K562 (cell line): Measurements from ENCODE around the gene LHX3. TPM values are rescaled to one million over a fixed set of nuclear protein-coding genes. Genes with fewer than 3 reads are reported as not detected.
A peak's percentile ranks its signal among the peaks of the same experiment; 100 is the strongest.

Source experiments
- ATAC-seq: fragments of 200-7000 bp; cut with Tn5 transposase; 3 replicates; pipeline ENCODE4 v1.9.1; 2020; ENCODE audit warnings: moderate library complexity
- BruUV-seq: library from RNA; stranded (reverse); fragments of 400-500 nt; replicated peaks from 2 replicates; lab custom pipeline; 2021; lab: Mats Ljungman, UMichigan
- CTCF ChIA-PET: fragments of 300-600 bp; formaldehyde crosslinking; extraction: SDS; loops from one replicate; lab custom pipeline; 2021; ENCODE audit warnings: low intra/inter-chr PET ratio; lab: Yijun Ruan, JAX
- POLR2A ChIA-PET: fragments of 300-600, 350-650 bp; sonication (Branson Sonifier 250); formaldehyde crosslinking; extraction: SDS; loops from one replicate; lab custom pipeline; 2021; ENCODE audit warnings: antibody characterized with exemption, inconsistent platforms; lab: Yijun Ruan, JAX
- DNase-seq, 4 experiments: peaks; one replicate each; pipeline versions ENCODE4 v3.0.0 to v3.0.0-alpha.2; 2011 to 2018; ENCODE audit warnings: low spot score in 3 of 4, mixed read lengths in 3 of 4; ENCODE audit errors: extremely low read depth in 1 of 4
- FAIRE-seq: peaks from 2 replicates; lab custom pipeline; 2011; peaks lifted over from hg19 to GRCh38; lab: Jason Lieb, UNC
- H2AFZ ChIP-seq: 2 replicates; pipeline ENCODE4 v1.6.0; 2011; ENCODE audit warnings: low read depth, low read length, control low read depth, inconsistent platforms
- H3K27ac ChIP-seq: fragments of 200-600 bp; 3 replicates; pipeline ENCODE4 v1.8.0; 2011; ENCODE audit warnings: low read depth, mild to moderate bottlenecking, control low read depth, inconsistent platforms, low read length, moderate library complexity, mixed read lengths; ENCODE audit errors: extremely low read depth
- H3K27me3 ChIP-seq, 2 experiments: fragments of 300-600 bp in 1 of 2; 2 replicates in 1 of 2; 3 replicates in 1 of 2; pipeline versions ENCODE4 v1.6.0 to v1.8.0; 2011; ENCODE audit warnings: inconsistent platforms in 2 of 2, low read length in 2 of 2, mild to moderate bottlenecking in 1 of 2, mixed read lengths in 1 of 2, moderate library complexity in 1 of 2; ENCODE audit not compliant: control insufficient read depth in 2 of 2, insufficient read depth in 2 of 2
- H3K36me3 ChIP-seq: fragments of 300-600 bp; 3 replicates; pipeline ENCODE4 v1.8.0; 2011; ENCODE audit warnings: mild to moderate bottlenecking, low read length, inconsistent platforms; ENCODE audit not compliant: control insufficient read depth, insufficient read depth
- H3K4me1 ChIP-seq, 2 experiments: fragments of 200-600 bp in 1 of 2; replicated peaks in 1 of 2; 2 replicates in 1 of 2; 3 replicates in 1 of 2; pipeline versions ENCODE4 v1.5.1 to v1.8.0; 2011; ENCODE audit warnings: inconsistent platforms in 2 of 2, low read length in 2 of 2, mild to moderate bottlenecking in 1 of 2, mixed read lengths in 1 of 2, moderate library complexity in 1 of 2; ENCODE audit not compliant: control insufficient read depth in 2 of 2, insufficient read depth in 2 of 2
- H3K4me2 ChIP-seq: 2 replicates; pipeline ENCODE4 v1.6.1; 2011; ENCODE audit warnings: low read length, control low read depth, inconsistent platforms, mixed read lengths; ENCODE audit not compliant: insufficient read depth
- H3K4me3 ChIP-seq: fragments of 200-600 bp; sonication (generic), shearing (Covaris generic); 2 replicates; pipeline ENCODE4 v1.5.1; 2016; ENCODE audit warnings: control low read depth, inconsistent platforms
- H3K79me2 ChIP-seq: fragments of 200-600 bp; 3 replicates; pipeline ENCODE4 v1.8.0; 2011; ENCODE audit warnings: low read length, inconsistent platforms; ENCODE audit not compliant: control insufficient read depth, insufficient read depth
- H3K9ac ChIP-seq, 2 experiments: 2 replicates each; pipeline versions ENCODE4 v1.6.0 to v1.6.1; 2011; ENCODE audit warnings: low read depth in 2 of 2, low read length in 2 of 2, control low read depth in 1 of 2, inconsistent platforms in 1 of 2, mild to moderate bottlenecking in 1 of 2, mixed read lengths in 1 of 2; ENCODE audit not compliant: insufficient read depth in 1 of 2
- H3K9me1 ChIP-seq: one replicate; pipeline ENCODE4 v1.6.0; 2011; ENCODE audit warnings: inconsistent platforms, mild to moderate bottlenecking, low read length, moderate library complexity; ENCODE audit not compliant: control insufficient read depth, insufficient read depth
- H3K9me3 ChIP-seq: replicated peaks from 2 replicates; pipeline ENCODE4 v1.5.1; 2011; ENCODE audit warnings: low read depth, low read length, inconsistent platforms; ENCODE audit not compliant: control insufficient read depth, insufficient read depth
- H4K20me1 ChIP-seq: replicated peaks from 2 replicates; pipeline ENCODE4 v1.6.1; 2011; ENCODE audit warnings: low read length, inconsistent platforms, mixed read lengths; ENCODE audit not compliant: control insufficient read depth, insufficient read depth
- CREB1 ChIP-seq, 2 experiments: sonication (generic) in 1 of 2; formaldehyde crosslinking in 1 of 2; IDR thresholded peaks; 2 replicates each; pipeline versions ENCODE4 v1.6.1 to v1.8.0; 2012 to 2022; ENCODE audit warnings: inconsistent platforms in 1 of 2, mild to moderate bottlenecking in 1 of 2, missing genetic modification reagents in 1 of 2, moderate library complexity in 1 of 2
- E2F3 ChIP-seq: fragments of 250-450 bp; sonication (Bioruptor Pico); IDR thresholded peaks from 2 replicates; pipeline ENCODE4 v1.4.0; 2020; ENCODE audit warnings: mild to moderate bottlenecking
- HDAC1 ChIP-seq, 2 experiments: fragments of 450-650 bp; IDR thresholded peaks; 2 replicates each; pipeline ENCODE4 v1.6.1; 2016 to 2017; ENCODE audit warnings: inconsistent platforms in 1 of 2, mild to moderate bottlenecking in 1 of 2, moderate library complexity in 1 of 2
- NR2C1 ChIP-seq, 2 experiments: fragments of 450-650 bp; IDR thresholded peaks; 2 replicates each; pipeline ENCODE4 v1.6.1; 2017; ENCODE audit warnings: mild to moderate bottlenecking in 2 of 2, antibody characterized with exemption in 1 of 2, inconsistent platforms in 1 of 2, missing compliant biosample characterization in 1 of 2, missing genetic modification characterization in 1 of 2
- NR3C1 ChIP-seq: sonication (generic); formaldehyde crosslinking; IDR thresholded peaks from 2 replicates; pipeline ENCODE4 v1.8.1; 2022; ENCODE audit warnings: missing genetic modification reagents
- NR4A1 ChIP-seq, 2 experiments: fragments of 250-450 bp in 1 of 2; fragments of 450-650 bp in 1 of 2; sonication (Bioruptor Pico) in 1 of 2; IDR thresholded peaks; 2 replicates each; pipeline versions ENCODE4 v1.4.0 to v1.6.1; 2016 to 2020; ENCODE audit warnings: mild to moderate bottlenecking in 2 of 2, missing compliant biosample characterization in 1 of 2, missing genetic modification characterization in 1 of 2, moderate library complexity in 1 of 2
- POLR2H ChIP-seq: IDR thresholded peaks from 2 replicates; pipeline ENCODE4 v1.6.1; 2016; ENCODE audit warnings: missing genetic modification characterization, low read depth, mild to moderate bottlenecking, control low read depth, missing compliant biosample characterization, moderate library complexity
- RNF2 ChIP-seq: sonication (generic); IDR thresholded peaks from 2 replicates; pipeline ENCODE4 v1.6.1; 2016
- SP1 ChIP-seq: sonication (generic); formaldehyde crosslinking; IDR thresholded peaks from 2 replicates; pipeline ENCODE4 v1.8.1; 2022; ENCODE audit warnings: mild to moderate bottlenecking, missing genetic modification reagents
- ZFP36 ChIP-seq: fragments of 150-350 bp; IDR thresholded peaks from 2 replicates; pipeline ENCODE4 v1.6.1; 2018; ENCODE audit warnings: low read length, low read depth; ENCODE audit not compliant: partially characterized antibody
- WGBS: fragments of 100-300 bp; shearing (Covaris generic); methylation state at CpG from one replicate; pipeline ENCODE4 v1.1.6; 2016; ENCODE audit warnings: low coverage, mixed read lengths; ENCODE audit not compliant: insufficient coverage; ENCODE audit errors: missing lambda C conversion rate; 5-methylcytosine and 5-hydroxymethylcytosine counted together
- in situ Hi-C: fragments of 300-500 bp; cut with MboI; formaldehyde crosslinking; loops from 4 replicates; pipeline ENCODE4 v1.15.0; 2018; ENCODE audit warnings: inconsistent platforms, mixed read lengths
- intact Hi-C: fragments of 100-400 bp; cut with micrococcal nuclease; formaldehyde crosslinking; loops from 2 replicates; pipeline ENCODE4 v1.14.2; 2022
- polyA plus RNA-seq, 8 experiments: library from polyadenylated mRNA; depleted of rRNA in 4 of 8; stranded (reverse) in 5 of 8; unstranded in 3 of 8; fragments of >200 nt; fragmentation: Nextera tagmentation in 2 of 8; fragmentation: Illumina TruSeq in 1 of 8; extraction: Ambion mirVana in 2 of 8; extraction: Trizol in 1 of 8; gene quantifications; 2 replicates each; pipeline versions ENCODE4 v1.2.1 to v1.2.3, GENCODE V29; 2011 to 2014; ENCODE audit warnings: inconsistent platforms in 1 of 8, missing spikeins in 1 of 8
- total RNA-seq, 7 experiments: library from RNA; depleted of rRNA in 6 of 7; stranded (reverse); fragments of >200 nt in 6 of 7; fragmentation: Illumina TruSeq in 2 of 7; extraction: Trizol in 2 of 7; gene quantifications; 2 replicates each; pipeline versions ENCODE4 v1.2.1 to v1.2.3, GENCODE V29; 2011 to 2021; ENCODE audit warnings: low replicate concordance in 1 of 7
- TF ChIP-seq, protein P1 (sequence below): sonication (generic); formaldehyde crosslinking; IDR thresholded peaks from 2 replicates; pipeline ENCODE4 v1.8.1; 2023; ENCODE audit warnings: mild to moderate bottlenecking, missing genetic modification reagents
- TF ChIP-seq, protein P2 (sequence below): sonication (generic); formaldehyde crosslinking; IDR thresholded peaks from 2 replicates; pipeline ENCODE4 v1.8.0; 2022; ENCODE audit warnings: mild to moderate bottlenecking, low read depth, missing genetic modification reagents
- TF ChIP-seq, protein P3 (sequence below): IDR thresholded peaks from 2 replicates; pipeline ENCODE4 v1.6.1; 2011; ENCODE audit not compliant: insufficient read length; ENCODE audit errors: extremely low read depth
- TF ChIP-seq, protein P4 (sequence below): conservative IDR thresholded peaks from 2 replicates; pipeline ENCODE4 v1.6.1; 2011; ENCODE audit warnings: low read depth, mild to moderate bottlenecking, low read length; ENCODE audit not compliant: control insufficient read depth

LHX3 gene
- total and polyA plus RNA-seq, 9 of the 15 experiments (the other 6 are each of a cell fraction or from before 2014, with no cell fraction given), result 0.09 TPM; not detected in 8

DNA sequence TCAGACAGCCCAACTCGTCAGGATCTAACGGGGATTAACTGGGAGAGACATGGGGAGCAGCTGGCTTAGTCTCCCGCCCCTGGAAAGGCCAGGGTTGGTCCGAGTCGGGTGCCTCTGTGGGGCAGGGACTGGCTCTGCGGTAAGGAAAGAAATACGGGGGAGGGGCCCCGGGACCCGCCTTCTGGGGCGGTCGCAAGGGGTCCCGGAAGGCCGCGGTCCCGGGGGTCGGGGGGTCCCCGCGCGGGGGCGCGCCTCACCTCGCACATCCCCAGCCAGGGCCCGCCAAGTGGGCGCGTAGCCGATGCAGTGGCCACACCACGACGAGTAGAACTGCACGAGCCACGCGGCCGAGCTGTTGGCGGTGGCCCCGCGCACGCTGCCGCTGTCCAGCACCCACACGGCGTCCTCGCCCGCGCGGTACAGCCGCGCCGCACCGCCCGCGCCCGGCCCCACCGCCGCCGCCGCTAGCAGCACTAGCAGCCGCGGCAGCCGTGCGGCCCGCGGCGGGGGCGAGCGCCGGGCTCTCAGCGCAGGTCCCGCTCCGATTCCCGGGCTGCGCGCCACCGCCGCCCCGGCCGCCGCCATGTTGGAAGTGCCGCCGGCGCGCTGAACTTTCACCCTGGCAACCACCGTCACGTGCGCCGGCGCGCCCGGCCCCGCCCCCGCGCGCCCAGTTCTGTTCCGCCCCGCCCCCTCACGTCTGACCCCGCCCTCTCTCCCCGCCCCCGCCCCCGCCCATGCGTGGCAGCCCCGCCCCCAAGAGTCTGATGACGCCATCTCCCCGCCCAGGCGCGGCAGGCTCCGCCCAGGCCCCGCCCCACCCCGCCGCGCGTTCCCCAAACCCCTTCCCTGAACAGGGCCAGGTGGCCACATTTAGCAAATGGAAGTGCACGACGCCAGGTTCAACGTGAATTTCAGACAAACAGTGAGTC is 40.6 kb upstream of the LHX3 start, which contains the start of gene QSOX2:
TSS of gene QSOX2 (minus strand) at position 594 of the 932 bp plus-strand sequence. CDS start at position 585, 9 bp downstream.
- WGBS, result under 1% methylated on average over 40 of the region's 112 CpGs
- BruUV-seq, result no TSS peak
- H3K36me3 ChIP-seq, result peaks cover 28% of the 10 kb centered on the region
- peak within 1 kb of the TSS; percentile 77 for H3K27ac ChIP-seq
- intact Hi-C loops (no loop called here), in situ Hi-C loops (no loop called here)
- peak within 1 kb of the TSS; percentile 75 for H3K4me3 ChIP-seq
- H2AFZ ChIP-seq, result peak within 1 kb of the TSS; percentile 86
- H3K79me2 ChIP-seq, result peaks cover 49% of the 10 kb centered on the region
- ChIA-PET POLR2A (interaction anchor here (0.7 to 1.4 kb wide), 2 partner anchors 10 to 29 kb away, joined by 3 read pairs; no protein-coding TSS in a partner anchor), CTCF (no interaction called here)
- H3K27me3 ChIP-seq, result peaks cover 10 to 38% of the 10 kb centered on the region in 2 experiments; a peak in 4 of 5 replicates
- no peaks in the 10 kb centered on the region for H3K9me1 ChIP-seq
- FAIRE-seq (peak; percentile 61), DNase-seq (peak; percentile 89 to 93 (median 92)), ATAC-seq (peak; percentile 82)
- peaks cover 37 to 61% of the 10 kb centered on the region in 2 experiments for H3K4me1 ChIP-seq
- H4K20me1 ChIP-seq, result peaks cover 20% of the 10 kb centered on the region; the same call in 1 of the 2 replicates
- peak within 1 kb of the TSS; percentile 91 for H3K4me2 ChIP-seq
- no peaks in the 10 kb centered on the region for H3K9me3 ChIP-seq
- H3K9ac ChIP-seq, result peak within 1 kb of the TSS; percentile 80 to 95
- TF ChIP-seq NR4A1 (CRISPR knock-in tag; IDR thresholded peaks at IDR 0.05), result no peak
- peak; percentile 48; the same call in 1 of the 2 replicates for TF ChIP-seq NR4A1 (tag; IDR thresholded peaks at IDR 0.05)
- peak; percentile 29 to 96; a peak in 2 of 4 replicates for TF ChIP-seq HDAC1 (IDR thresholded peaks at IDR 0.05)
- peak; percentile 28; the same call in 1 of the 2 replicates for TF ChIP-seq RNF2
- TF ChIP-seq, protein P1, sequence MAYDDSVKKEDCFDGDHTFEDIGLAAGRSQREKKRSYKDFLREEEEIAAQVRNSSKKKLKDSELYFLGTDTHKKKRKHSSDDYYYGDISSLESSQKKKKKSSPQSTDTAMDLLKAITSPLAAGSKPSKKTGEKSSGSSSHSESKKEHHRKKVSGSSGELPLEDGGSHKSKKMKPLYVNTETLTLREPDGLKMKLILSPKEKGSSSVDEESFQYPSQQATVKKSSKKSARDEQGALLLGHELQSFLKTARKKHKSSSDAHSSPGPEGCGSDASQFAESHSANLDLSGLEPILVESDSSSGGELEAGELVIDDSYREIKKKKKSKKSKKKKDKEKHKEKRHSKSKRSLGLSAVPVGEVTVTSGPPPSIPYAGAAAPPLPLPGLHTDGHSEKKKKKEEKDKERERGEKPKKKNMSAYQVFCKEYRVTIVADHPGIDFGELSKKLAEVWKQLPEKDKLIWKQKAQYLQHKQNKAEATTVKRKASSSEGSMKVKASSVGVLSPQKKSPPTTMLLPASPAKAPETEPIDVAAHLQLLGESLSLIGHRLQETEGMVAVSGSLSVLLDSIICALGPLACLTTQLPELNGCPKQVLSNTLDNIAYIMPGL (CRISPR knock-in tag), result peak; percentile 83; the same call in 1 of the 2 replicates
- TF ChIP-seq, protein P2, sequence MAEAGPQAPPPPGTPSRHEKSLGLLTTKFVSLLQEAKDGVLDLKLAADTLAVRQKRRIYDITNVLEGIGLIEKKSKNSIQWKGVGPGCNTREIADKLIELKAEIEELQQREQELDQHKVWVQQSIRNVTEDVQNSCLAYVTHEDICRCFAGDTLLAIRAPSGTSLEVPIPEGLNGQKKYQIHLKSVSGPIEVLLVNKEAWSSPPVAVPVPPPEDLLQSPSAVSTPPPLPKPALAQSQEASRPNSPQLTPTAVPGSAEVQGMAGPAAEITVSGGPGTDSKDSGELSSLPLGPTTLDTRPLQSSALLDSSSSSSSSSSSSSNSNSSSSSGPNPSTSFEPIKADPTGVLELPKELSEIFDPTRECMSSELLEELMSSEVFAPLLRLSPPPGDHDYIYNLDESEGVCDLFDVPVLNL (CRISPR knock-in tag), result 0 out of 2 replicates have a peak, but pooled peaks have one; percentile 65
- TF ChIP-seq, protein P3, sequence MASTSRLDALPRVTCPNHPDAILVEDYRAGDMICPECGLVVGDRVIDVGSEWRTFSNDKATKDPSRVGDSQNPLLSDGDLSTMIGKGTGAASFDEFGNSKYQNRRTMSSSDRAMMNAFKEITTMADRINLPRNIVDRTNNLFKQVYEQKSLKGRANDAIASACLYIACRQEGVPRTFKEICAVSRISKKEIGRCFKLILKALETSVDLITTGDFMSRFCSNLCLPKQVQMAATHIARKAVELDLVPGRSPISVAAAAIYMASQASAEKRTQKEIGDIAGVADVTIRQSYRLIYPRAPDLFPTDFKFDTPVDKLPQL, result no peak
- TF ChIP-seq, protein P4, sequence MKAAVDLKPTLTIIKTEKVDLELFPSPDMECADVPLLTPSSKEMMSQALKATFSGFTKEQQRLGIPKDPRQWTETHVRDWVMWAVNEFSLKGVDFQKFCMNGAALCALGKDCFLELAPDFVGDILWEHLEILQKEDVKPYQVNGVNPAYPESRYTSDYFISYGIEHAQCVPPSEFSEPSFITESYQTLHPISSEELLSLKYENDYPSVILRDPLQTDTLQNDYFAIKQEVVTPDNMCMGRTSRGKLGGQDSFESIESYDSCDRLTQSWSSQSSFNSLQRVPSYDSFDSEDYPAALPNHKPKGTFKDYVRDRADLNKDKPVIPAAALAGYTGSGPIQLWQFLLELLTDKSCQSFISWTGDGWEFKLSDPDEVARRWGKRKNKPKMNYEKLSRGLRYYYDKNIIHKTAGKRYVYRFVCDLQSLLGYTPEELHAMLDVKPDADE, result peak; percentile 95
- no peak for TF ChIP-seq POLR2H (tag)
- peak; percentile 75 for TF ChIP-seq NR2C1 (IDR thresholded peaks at IDR 0.05)
- peak; percentile 70; the same call in 1 of the 2 replicates for TF ChIP-seq NR2C1 (tag; IDR thresholded peaks at IDR 0.05)
- TF ChIP-seq CREB1 (IDR thresholded peaks at IDR 0.05), result 0 out of 2 replicates have a peak, but pooled peaks have one; percentile 33
- peak; percentile 58 for TF ChIP-seq CREB1 (CRISPR knock-in tag; IDR thresholded peaks at IDR 0.05)
- TF ChIP-seq NR3C1 (CRISPR knock-in tag), result peak; percentile 85
- TF ChIP-seq ZFP36, result peak; percentile 89
- TF ChIP-seq E2F3 (CRISPR knock-in tag), result 0 out of 2 replicates have a peak, but pooled peaks have one; percentile 13
- TF ChIP-seq SP1 (CRISPR knock-in tag), result peak; percentile 22; the same call in 1 of the 2 replicates
